Effector memory CD4-positive, alpha-beta T cell (primary cell): ENCODE results near the gene PNPO.

Experiments
- DNase-seq, 3 donors: peaks; one replicate each; pipeline ENCODE4 v3.0.0-alpha.2; 2020
- H3K27ac ChIP-seq: 2 replicates; pipeline ENCODE4 v1.7.0; 2013; ENCODE audit warnings: mild to moderate bottlenecking, low read length, moderate library complexity; ENCODE audit not compliant: insufficient read depth, poor library complexity, severe bottlenecking
- H3K27me3 ChIP-seq: replicated peaks from 2 replicates; pipeline ENCODE4 v1.7.0; 2013; ENCODE audit warnings: mild to moderate bottlenecking, low read length; ENCODE audit not compliant: insufficient read depth, control insufficient read depth, poor library complexity, severe bottlenecking
- H3K36me3 ChIP-seq: 2 replicates; pipeline ENCODE4 v1.7.0; 2013; ENCODE audit warnings: mild to moderate bottlenecking, low read length, moderate library complexity; ENCODE audit not compliant: control insufficient read depth, insufficient read depth
- H3K4me1 ChIP-seq: 2 replicates; pipeline ENCODE4 v1.7.0; 2013; ENCODE audit warnings: low read length, mild to moderate bottlenecking; ENCODE audit not compliant: control insufficient read depth, insufficient read depth, poor library complexity, severe bottlenecking
- H3K4me3 ChIP-seq: 2 replicates; pipeline ENCODE4 v1.7.0; 2013; ENCODE audit warnings: low read length, low read depth, mild to moderate bottlenecking; ENCODE audit not compliant: insufficient read depth, poor library complexity, severe bottlenecking
- H3K9me3 ChIP-seq: 2 replicates; pipeline ENCODE4 v1.7.0; 2013; ENCODE audit warnings: mild to moderate bottlenecking, low read length, moderate library complexity; ENCODE audit not compliant: control insufficient read depth

Gene PNPO

DNA sequence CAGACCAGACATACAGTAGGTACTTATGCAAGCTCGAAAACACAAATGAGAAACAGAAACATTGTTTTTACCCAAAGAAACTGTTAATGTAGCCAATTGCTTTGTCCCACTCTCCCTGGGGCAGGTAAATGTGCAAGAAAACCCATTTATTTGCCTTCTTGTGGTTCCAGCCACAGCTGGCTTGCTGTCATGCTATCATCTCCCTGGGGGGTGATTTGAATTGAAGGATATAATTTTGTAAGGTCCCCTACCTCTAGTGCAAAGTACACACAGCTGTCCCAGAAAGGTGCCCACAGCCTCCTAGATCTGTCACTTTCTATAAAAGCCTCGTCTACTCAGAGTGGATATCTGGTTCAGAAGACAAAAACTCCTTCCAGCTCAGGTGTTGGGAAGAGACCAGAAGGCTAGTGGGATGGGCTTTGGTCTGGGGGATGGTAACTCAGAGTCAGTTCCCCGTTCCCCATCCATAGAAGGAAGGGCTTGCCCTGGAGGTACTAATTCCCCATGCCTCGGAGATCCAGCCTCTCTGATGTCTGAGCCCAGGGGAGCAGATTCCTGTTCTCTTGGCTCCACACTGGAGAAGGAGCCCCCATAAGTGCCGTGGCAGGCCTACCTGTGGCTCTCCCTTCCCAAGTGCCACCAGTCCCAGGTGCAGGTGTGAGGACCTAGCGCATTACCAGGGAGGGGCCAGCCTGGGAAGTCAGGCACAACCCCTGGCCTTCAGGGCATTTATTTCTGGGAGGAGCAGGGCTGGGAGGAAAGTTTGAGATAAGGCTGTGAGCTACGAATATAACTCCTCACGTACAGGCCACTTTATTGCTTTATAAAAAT is 18.7 kb downstream of the PNPO start:
- H3K9me3 ChIP-seq: no peaks in the 10 kb centered on the region
- H3K4me3 ChIP-seq: no peak overlapping the region
- H3K27ac ChIP-seq: no peak overlapping the region
- no peaks in the 10 kb centered on the region for H3K4me1 ChIP-seq
- H3K27me3 ChIP-seq: no peaks in the 10 kb centered on the region
- H3K36me3 ChIP-seq: no peaks in the 10 kb centered on the region
- no peak for DNase-seq

GRCh38 chr17:47961406-47961805 is 20.0 kb downstream of the PNPO start:
- H3K27me3 ChIP-seq: no peaks in the 10 kb centered on the region
- H3K9me3 ChIP-seq: no peaks in the 10 kb centered on the region
- H3K4me3 ChIP-seq: no peak overlapping the region
- H3K4me1 ChIP-seq: no peaks in the 10 kb centered on the region
- DNase-seq: no peak
- no peak overlapping the region for H3K27ac ChIP-seq
- no peaks in the 10 kb centered on the region for H3K36me3 ChIP-seq

GRCh38 chr17:47962901-47963300 is 21.5 kb downstream of the PNPO start:
- H3K27me3 ChIP-seq: no peaks in the 10 kb centered on the region
- no peaks in the 10 kb centered on the region for H3K4me1 ChIP-seq
- H3K27ac ChIP-seq: no peak overlapping the region
- no peak for DNase-seq
- no peak overlapping the region for H3K4me3 ChIP-seq
- no peaks in the 10 kb centered on the region for H3K36me3 ChIP-seq
- no peaks in the 10 kb centered on the region for H3K9me3 ChIP-seq

- no peak for DNase-seq
Observed at GRCh38 chr17:47964856-47965255, 23.5 kb downstream of the PNPO start.

DNA sequence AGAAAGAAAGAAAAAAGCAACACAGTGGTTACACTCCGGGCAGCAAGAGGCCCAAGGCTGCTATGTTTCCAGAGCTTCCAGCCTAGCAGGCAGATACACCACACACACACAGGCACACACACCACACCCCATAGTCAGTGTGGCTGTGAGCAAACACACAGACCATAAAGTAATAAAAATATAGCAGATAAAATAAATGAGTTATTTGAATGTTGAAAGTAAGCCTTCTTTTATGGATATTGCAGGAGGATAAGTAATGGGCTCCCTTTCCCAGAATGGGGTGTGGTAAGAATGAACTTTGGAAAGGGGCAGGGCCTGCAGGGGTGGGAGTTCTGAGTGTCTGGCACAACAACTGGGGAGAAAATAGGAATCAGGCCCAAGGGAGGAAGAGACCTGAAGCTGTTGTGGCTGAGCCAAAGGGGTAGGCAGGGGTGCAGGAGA is 24.7 kb downstream of the PNPO start:
- Histone ChIP-seq H3K27me3 (no peaks in the 10 kb centered on the region), H3K36me3 (no peaks in the 10 kb centered on the region), H3K4me3 (no peak overlapping the region), H3K4me1 (peaks cover 9% of the 10 kb centered on the region), H3K27ac (no peak overlapping the region), H3K9me3 (no peaks in the 10 kb centered on the region)
- DNase-seq: no peak

More at GRCh38 chr17:47964856-47965255, 23.5 kb downstream of the PNPO start:
- Histone ChIP-seq H3K27me3 (no peaks in the 10 kb centered on the region), H3K4me1 (peaks cover 2% of the 10 kb centered on the region), H3K27ac (no peak overlapping the region), H3K4me3 (no peak overlapping the region), H3K36me3 (no peaks in the 10 kb centered on the region), H3K9me3 (no peaks in the 10 kb centered on the region)

- H3K4me1 ChIP-seq: peaks cover 17% of the 10 kb centered on the region
- H3K4me3 ChIP-seq: no peak overlapping the region
- H3K36me3 ChIP-seq: no peaks in the 10 kb centered on the region
- no peaks in the 10 kb centered on the region for H3K27me3 ChIP-seq
- H3K9me3 ChIP-seq: no peaks in the 10 kb centered on the region
- no peak for DNase-seq
- no peak overlapping the region for H3K27ac ChIP-seq
Observed at GRCh38 chr17:47967607-47968252, 26.4 kb downstream of the PNPO start.

DNA sequence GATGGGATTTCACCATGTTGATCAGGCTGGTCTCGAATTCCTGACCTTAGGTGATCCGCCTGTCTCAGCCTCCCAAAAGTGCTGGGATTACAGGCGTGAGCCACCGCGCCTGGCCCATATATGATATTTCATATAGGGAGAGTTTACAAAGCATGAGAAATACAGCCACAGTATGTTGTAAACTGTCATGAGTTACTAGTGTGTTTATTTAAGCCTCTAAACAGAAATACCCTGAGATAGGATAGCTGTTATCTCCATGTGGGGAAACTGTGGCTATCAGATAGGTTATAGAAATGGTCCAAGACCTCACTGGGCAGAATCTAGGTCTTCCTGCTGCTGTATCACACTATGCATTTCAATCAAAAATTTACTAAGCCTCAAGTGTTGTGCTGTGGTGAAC is 27.5 kb downstream of the PNPO start:
- DNase-seq: no peak
- H3K27ac ChIP-seq: no peak overlapping the region
- H3K9me3 ChIP-seq: no peaks in the 10 kb centered on the region
- no peak overlapping the region for H3K4me3 ChIP-seq
- H3K36me3 ChIP-seq: peaks cover 2% of the 10 kb centered on the region
- H3K27me3 ChIP-seq: no peaks in the 10 kb centered on the region
- peaks cover 17% of the 10 kb centered on the region for H3K4me1 ChIP-seq

- peaks cover 17% of the 10 kb centered on the region for H3K4me1 ChIP-seq
- H3K36me3 ChIP-seq: peaks cover 8% of the 10 kb centered on the region
- peak overlapping the region; percentile 59 for H3K27ac ChIP-seq
- peak overlapping the region; percentile 83 for H3K4me3 ChIP-seq
- H3K27me3 ChIP-seq: no peaks in the 10 kb centered on the region
- no peak for DNase-seq
- no peaks in the 10 kb centered on the region for H3K9me3 ChIP-seq
Observed at GRCh38 chr17:47969930-47970724, 28.8 kb downstream of the PNPO start.

GRCh38 chr17:47970725-47971499 is 29.5 kb downstream of the PNPO start, which contains the start of gene CDK5RAP3:
CDK5RAP3 (plus strand) TSS chr17:47971113; CDS start chr17:47971147, 34 bp downstream.
- Histone ChIP-seq H3K4me1 (peaks cover 17% of the 10 kb centered on the region), H3K36me3 (peaks cover 16% of the 10 kb centered on the region), H3K9me3 (no peaks in the 10 kb centered on the region), H3K27me3 (no peaks in the 10 kb centered on the region), H3K27ac (peak within 1 kb of the TSS; percentile 59), H3K4me3 (peak within 1 kb of the TSS; percentile 83)
- peak; percentile 96 to 97 (median 97) for DNase-seq
